SH-SY5Y (cell line): ENCODE measurements around the gene NOC2L.

Source experiments
- GATA2 ChIP-seq: IDR thresholded peaks from 2 replicates; pipeline ENCODE4 v1.6.1; 2011; ENCODE audit warnings: mild to moderate bottlenecking, low read depth, low read length
- GATA3 ChIP-seq: IDR thresholded peaks from 2 replicates; pipeline ENCODE4 v1.6.1; 2011; ENCODE audit warnings: low read depth, mild to moderate bottlenecking, low read length, moderate library complexity

The NOC2L gene

GRCh38 chr1:910311-910880 lies 48.7 kb downstream of the NOC2L start:
- no peak for TF ChIP-seq GATA3
- TF ChIP-seq GATA2: no peak

GRCh38 chr1:909861-910310 lies 49.2 kb downstream of the NOC2L start:
- TF ChIP-seq GATA2 (no peak), GATA3 (no peak)

- TF ChIP-seq GATA2 (no peak), GATA3 (no peak)
These were observed 50.4 kb downstream of the NOC2L start for GRCh38 chr1:908661-909060.

GRCh38 chr1:907611-908451 lies 51.2 kb downstream of the NOC2L start:
- no peak for TF ChIP-seq GATA2
- TF ChIP-seq GATA3: no peak

- no peak for TF ChIP-seq GATA3
- no peak for TF ChIP-seq GATA2
These were observed 52.2 kb downstream of the NOC2L start for GRCh38 chr1:906600-907420.

GRCh38 chr1:905811-906599 lies 53.1 kb downstream of the NOC2L start:
- TF ChIP-seq GATA2: no peak
- no peak for TF ChIP-seq GATA3

- TF ChIP-seq GATA3: no peak
- TF ChIP-seq GATA2: peak; percentile 26; the same call in 1 of the 2 replicates
These were observed 53.8 kb downstream of the NOC2L start for GRCh38 chr1:905071-905749.

- TF ChIP-seq GATA2 (no peak), GATA3 (no peak)
These were observed 54.6 kb downstream of the NOC2L start for GRCh38 chr1:904310-904950.

- TF ChIP-seq GATA2: no peak
These were observed 55.3 kb downstream of the NOC2L start for GRCh38 chr1:903721-904271.

- TF ChIP-seq GATA2 (no peak), GATA3 (no peak)
These were observed 55.8 kb downstream of the NOC2L start for GRCh38 chr1:903305-903704.

- TF ChIP-seq GATA2 (no peak), GATA3 (no peak)
These were observed 56.3 kb downstream of the NOC2L start for GRCh38 chr1:902802-903201.

GRCh38 chr1:901108-901859 lies 57.8 kb downstream of the NOC2L start:
- TF ChIP-seq GATA2 (no peak), GATA3 (no peak)
